ENCODE results near the gene PDGFD.

The PDGFD gene

DNA sequence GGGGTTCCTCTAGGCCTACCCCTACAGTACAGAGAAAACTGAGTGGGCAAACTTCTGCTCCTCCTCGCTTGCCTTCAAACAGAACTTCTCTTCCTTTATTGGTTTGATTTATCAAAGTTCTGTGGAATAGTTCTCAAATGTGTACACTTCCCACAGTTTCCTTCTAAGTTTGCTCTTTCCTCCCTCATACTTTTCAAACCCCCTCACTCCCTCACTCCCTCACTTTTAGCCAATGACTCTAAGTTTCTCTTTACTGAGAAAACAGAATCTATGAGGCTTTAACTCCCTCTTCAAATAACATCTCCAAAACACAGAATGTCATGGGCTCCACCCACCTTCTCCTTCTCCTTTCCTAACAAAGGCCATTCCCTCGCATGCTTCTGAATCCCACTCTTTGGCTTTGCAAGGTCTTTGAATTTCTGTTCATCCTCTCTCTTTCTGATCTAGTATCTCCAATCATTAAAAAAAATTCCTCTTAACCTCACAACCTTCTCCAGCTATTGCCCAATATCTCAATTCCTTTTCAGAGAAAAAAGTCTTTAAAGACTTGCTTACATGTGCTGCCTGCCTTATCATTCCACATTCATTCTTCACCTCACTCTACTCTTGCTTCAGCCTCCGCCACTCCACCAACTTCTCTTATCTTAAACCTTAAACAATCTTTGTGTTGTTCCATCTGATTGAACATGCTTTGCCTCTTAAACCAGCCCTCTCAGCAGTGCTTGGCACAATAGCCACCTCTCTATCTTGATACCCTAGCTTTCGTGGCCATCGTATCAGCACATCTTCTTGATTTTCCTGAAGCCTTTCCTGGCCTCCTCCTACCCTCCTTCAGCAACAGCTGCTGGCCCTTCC lies 70.3 kb downstream of the PDGFD start:
- no peak for DNase-seq

DNA sequence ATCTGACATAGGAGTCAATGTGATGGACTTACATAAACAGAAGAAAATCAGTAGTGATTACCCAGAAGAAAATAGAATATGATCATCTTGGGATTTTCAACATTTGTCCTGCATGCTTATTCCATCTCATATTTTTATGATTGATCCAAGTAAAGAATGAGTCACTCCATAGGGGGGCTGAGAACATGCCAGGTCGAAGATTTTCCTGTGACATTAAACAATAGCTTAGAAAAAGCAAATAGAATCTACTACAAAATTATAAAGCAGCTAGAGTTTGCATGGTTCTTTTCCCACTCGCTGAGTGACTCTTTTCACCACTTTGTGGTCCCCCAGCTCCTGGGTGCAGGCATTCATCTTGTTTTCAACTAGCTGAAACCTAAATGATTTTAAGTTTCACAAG lies 71.2 kb downstream of the PDGFD start:
- no peak for DNase-seq

DNA sequence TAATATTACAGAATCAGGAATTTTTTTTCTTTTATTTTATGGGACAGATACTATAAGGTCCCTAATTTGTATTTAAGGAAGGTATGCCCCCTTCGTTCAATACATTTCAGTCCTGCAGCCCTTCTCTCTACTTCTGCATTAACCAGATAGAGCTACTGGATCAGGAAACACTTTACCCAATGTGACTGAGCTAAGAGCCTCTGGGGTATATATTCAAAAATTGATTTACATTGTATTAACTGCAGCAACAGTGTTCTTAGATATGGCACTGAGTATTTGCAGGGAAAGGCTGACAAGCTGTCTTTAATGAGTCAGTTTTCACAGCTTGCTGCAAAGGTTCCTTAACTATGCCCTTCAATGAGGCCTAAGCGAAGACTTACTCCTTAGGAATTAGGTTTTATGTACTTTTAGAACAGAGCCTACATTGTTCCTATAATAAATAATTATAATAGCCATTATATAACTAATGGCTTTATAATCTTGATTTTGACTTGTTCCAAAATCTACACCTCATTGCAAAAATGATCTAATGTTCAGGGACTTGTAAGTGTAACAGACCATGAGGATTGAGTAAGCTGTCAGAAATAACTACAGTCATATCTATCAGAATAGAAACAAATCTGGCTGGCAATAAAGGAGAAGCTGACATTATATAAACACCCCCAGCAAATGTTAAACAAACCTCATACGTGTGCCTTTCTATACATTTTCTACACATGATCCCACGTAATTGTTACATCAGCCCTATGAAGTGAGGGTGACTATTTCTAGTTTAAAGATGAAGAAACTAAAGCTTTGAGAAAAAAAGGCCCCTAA lies 72.5 kb downstream of the PDGFD start:
- DNase-seq, result no peak

DNA sequence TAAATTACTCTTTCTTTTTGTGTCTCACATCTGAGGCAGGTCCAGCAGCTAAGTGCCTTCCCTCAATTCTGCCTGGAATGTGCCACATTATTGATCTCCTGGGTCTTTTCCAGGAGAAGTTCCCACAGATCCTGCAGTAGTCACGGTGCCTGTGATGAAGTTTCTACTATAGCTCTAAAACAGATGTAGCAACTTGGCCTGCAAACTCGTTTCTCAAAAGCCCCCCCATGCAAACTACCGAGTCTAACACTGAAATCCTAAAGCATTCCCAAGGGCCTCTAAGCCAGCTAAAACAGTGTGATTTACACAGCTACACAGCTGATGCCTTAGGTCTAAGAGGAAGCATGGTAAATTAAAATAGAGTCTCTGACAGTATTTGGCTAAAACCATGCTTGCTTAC lies 73.2 kb downstream of the PDGFD start:
- DNase-seq, result no peak

DNA sequence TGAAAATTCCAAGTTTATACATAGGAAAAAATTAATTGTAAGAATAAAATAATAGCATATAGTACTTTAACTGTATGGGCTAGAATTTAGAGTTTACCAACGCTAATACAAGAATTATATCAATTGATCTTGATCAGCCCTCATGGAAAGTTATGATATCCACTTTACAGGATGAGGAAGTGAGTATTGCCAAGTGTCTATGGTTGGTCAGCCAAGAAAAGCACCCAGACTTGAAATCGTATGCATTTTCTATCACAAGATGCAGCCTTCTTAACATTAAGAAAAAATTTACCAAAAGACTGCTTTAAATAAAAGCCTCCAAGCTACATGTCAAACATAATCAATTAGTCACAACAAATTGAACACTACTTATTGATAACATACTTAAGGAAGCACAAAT lies 74.5 kb downstream of the PDGFD start:
- DNase-seq, result no peak

DNA sequence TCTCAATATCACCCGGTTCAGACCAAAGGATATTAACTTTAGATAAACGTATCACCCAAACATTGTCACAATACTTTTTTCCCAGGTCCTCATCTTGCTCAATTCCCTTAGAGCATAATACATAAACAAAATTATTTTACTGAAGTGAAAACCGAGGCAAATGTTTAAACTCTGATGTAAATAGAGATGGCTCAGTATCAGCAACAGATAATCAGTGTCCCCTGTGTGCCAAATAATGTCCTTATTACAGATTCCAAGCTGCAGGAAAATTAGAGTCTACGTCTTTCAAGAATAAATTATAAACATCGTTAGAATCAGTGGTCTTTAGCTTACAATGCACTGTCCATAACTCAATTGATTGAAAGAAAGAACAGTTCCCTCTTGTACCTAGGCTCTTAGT lies 77.3 kb downstream of the PDGFD start:
- DNase-seq, result no peak

DNA sequence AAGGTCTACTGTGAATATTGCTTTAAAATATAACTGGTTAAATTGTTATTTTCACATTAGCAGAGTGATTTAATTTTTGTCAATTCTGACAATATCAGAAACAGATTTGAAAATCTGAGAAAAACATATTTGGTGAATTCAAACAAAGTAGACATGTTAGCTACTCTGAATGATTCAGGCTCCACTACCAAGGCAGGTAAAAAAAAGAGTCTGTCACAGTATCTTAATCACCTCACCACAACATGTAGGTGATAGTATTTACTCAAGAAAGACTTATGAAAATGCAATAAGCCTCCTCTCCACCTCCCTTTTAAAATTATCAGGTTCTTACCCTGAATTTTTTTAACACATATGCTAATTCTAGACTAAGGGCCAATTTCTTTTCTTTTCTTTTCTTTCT lies 85.0 kb downstream of the PDGFD start:
- DNase-seq, result no peak

DNA sequence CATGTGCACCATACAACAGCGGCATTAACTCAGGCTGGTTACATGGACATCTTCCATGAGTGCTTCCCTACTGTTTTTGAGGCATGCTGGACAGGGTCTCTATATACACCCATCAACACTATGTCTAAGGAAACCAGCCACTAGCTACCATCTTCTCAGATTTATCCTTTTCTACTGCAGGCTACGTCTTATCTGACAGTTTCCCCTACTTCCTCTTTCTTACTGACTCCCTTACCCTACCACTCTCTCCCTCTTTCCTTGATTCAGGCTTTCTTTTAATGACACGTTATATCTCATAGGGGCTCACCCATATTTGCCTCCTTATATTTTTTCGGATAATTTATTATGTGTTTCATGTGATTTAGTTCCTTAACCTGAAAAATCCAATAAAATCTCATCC lies 85.7 kb downstream of the PDGFD start:
- DNase-seq, result no peak

DNA sequence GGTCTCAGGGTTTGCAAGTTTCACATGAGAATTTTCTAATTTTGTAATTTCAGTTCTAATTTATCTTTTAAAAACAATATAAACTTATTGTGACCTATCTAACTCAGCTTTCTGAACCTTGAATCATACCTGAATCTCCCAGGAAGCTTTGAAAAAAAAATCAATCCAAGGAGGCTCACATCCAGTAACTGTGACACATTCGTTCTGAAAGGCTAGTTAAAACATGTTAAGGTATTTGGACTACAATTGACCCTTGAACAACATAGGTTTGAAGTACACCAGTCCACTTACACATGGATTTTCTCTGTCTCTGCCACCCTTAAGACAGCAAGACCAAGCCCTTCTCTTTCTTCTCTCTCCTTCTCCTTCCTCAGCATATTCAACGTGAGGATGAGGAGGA lies 87.5 kb downstream of the PDGFD start:
- no peak for DNase-seq

DNA sequence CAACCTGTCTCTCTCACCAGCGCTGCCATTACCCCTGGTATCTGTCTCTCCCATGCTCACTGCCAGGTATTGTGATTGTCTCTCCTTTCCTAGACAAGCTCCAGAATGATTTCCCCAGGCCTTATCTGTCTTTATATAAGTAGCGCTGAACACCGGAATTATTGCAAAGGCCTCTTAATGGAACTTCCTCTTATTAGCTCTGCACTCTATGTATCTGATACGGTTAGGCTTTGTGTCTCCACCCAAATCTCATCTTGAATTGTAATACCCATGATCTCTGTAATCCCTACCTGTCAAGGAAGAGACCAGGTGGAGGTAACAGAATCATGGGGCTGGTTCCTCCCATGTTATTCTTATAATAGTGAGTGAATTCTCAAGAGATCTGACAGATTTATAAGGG lies 88.2 kb downstream of the PDGFD start:
- peak; percentile 13 to 35 for DNase-seq

DNA sequence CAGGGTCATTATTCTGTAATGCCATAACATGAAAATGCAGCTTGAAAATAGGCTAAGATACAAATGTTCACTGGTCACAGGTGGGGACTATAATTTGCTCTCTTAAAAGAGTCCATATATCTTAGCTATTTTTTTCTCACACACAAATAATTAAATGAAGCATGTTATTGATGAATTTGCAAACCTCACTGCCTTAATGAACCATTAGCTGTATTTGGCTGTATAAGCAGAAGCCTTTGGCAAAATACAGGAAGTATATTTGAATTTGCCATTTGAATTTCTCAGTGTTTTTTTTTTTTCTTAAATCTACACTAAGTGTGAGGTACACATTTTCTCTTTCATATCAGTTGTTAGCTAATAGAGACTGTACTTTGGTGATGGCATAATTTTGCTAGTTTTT lies 88.9 kb downstream of the PDGFD start:
- no peak for DNase-seq

DNA sequence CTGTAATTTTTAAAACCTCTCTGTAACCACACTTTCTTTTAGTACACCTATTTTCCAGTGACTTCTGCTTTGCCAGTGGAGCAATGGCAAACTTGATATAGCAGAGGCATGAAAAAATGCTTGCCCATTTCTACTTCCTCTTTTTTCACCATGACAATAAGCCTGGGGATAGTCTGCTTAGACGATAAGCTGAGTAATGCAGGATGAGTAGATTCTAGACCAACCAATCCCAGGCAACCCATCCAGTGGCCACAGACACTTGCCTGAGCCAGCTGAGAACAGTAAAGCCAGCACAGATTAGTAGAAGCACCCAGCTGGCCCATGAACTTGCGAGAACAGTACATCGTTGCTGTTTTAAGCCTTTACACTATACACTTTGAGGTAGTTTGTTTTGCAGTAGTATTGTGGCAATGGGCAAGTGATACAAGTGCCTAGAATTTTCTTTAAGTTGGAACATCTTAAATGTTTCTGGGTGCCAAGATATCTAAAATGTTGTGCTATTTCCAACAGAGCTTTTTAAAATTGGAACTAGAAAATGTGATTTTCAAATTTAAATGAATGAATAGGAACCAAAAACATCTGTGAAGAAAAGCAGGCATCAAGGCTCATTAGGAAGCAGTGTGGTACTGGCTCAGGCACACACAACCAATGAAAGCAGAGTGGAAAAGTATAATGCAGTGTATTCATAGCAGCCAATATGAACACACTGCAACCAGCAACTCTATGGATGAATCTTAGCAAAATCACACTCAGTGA lies 89.8 kb downstream of the PDGFD start:
- peak; percentile 60 to 82 for DNase-seq

DNA sequence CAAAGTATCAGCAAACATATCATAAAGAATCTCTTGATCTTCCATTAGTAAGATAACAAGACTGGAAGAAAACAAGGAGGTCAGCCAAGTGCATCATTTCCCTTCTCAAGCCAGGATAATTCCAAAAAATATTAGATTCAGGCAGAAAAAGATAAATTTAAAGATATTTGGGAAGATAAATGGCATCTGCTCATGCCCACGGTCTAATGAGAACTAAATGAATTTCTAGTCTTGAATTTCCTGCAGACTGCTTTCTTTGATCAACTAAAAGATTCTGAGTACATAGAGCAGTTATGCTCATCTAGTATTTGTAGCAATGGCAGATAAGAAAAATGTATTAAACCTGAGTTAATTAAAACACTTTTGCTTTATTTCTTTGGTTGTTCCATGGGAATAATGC lies 96.4 kb downstream of the PDGFD start:
- DNase-seq, result no peak

DNA sequence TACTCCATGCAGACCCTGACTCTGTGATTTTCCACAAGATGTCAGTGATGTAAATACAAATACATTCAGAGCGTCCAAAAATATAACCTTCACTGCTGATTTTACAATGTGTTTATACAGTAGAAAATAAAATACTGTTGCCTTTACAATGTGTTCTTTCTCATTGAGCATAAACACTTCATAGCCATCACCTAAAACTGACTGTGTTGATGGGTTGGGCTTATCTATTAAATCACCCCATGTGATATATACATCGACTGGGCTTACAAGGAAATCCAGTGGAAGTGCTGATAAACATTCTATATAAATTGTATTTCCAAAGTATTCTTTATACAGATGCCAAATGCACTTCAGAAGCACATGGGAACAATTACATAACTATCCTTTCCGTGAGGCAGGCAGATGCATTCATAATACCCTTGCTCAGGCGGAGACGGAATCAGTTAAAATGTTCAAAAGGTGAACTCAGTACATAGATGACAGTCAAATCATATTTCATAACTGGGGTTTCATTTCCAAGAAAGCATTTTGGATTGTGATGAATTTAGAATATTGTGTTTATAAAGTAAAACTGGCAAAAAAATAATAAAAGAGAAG lies 99.8 kb downstream of the PDGFD start:
- DNase-seq, result peak in 1 of 2 donors; percentile 14

DNA sequence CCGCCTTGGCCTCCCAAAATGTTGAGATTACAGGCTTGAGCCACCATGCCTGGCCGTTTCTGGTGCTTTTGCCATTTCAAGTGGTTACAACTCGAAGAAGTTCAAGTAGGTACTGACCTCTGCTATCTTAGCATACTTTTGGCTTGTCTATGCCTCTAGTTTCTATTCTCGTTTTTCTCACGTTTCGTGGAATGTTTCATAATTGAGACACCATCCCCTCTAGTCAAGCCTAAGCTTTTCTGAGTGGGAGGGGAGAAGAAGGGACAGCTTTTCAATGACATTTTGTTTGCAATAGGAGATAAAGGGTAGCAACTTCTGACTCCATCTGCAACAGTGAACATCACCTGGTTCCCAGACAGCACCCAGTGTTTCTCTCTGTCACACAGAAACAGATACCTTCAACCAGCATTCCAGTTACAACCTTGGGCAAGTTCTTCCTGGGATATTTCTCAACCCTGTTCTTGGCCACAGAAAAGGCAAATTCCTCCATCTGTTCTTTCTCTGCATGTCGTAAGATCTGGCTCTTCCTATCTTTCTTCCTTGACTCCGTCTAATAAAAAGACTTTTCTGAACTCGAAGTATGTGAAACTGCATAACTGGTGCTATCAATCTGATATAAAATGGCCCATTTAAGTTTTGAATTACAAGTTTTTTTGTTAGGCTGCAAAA lies 102.0 kb downstream of the PDGFD start:
- peak; percentile 7 to 70 for DNase-seq

DNA sequence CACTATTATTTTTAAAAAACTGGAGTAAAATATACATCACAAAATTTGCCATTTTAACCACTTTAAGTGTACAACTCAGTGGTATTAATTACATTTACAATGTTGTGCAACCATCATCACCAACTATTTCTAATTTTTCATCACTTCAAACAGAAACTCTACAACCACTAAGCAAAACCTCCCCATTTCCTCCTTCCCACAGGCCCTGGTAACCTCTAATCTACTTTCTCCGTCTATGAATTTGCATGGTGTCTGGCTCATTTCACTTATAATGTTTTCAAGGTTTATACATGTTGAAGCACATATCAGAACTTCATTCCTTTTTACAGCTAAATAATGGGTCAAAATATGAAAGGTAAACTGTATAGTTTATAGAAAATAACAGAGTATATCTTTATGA lies 103.1 kb downstream of the PDGFD start:
- DNase-seq, result no peak

DNA sequence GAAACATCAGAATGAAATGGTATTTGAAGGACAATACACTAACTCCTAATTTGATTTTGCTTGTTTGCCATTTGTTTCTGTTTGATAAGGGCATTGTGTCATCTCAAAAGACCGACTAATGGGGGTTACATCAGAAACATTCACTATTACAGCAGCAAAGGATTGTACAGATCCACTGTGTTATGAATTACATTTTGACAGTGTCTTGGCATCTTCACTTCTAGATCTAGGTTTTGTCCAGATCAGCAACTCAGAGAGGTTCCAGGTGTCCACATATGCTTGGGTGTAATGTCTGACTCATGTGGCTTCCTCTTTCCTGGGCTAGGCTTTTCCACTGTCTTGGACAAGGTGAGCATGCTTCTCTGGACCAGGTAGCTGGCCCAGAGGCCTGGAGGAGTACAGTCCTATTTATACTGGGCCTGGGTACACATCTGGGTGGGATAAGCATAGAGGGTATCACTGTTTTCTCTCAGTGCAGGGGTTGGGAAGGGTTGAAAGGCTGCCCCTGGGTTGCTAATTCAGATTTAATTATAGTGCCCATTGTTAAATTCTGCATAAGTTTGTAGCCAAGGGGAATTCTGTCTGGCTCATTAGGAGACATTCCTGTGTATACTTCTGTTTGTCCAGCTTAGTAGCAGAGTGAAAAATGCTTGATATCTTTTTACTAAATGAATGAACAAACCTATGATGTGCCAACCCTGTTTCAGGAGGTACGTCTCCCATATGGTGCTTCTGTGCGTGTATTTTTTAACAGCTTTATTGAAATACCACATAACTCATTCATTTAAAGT lies 103.7 kb downstream of the PDGFD start:
- no peak for DNase-seq

DNA sequence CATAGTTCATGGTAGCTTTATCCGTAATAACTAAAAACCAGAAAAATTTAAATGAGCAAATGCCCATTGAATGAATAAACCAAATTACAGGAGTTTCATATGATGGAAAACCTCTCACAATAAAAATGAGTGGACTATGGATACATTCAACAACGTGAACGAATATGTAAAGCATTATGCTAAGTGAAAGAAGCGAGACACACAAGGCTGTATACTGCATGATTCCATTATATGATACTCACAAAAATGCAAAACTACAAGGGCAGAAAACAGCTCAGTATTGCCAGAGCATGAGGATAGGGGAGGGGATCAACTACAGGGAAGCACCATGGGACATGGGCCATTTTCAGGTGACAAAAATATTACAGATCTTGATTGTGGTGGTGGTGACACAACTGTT lies 105.3 kb downstream of the PDGFD start:
- DNase-seq, result no peak

DNA sequence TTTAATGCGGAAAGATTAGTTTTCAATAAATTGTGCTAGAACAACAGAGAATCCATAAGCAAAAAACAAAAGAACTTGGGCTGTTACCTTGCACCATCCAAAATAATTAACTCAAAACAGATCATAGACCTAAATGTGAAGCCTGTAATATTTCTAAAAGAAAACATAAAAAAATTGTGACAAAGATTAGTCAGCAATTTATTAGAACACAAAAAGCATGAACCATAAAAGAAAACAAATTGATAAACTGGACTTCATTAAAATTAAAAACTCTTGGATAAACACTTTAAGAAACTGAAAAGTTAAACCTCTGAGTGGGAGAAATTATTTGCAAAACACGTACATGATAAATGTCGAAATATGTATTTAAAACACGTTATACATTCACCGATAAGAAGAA lies 106.0 kb downstream of the PDGFD start:
- no peak for DNase-seq

DNA sequence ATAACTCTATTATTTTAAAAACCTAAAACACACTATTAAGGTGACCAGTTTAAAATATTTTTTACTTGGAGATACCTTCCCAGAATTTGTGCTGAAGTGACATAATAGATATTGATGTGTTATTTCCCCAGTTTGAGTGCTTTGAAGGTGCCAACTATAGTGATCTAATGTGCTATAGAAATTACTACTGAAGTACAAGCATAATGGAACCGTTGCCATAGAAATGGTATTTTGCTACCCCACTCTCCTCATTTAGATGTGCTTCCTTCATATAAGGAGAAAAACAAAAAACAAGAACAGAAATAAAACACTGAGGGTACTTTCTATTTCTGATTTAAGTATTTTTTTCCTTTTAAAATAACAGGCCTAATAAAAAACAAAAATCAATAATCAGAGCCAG lies 108.4 kb downstream of the PDGFD start:
- DNase-seq, result no peak

DNA sequence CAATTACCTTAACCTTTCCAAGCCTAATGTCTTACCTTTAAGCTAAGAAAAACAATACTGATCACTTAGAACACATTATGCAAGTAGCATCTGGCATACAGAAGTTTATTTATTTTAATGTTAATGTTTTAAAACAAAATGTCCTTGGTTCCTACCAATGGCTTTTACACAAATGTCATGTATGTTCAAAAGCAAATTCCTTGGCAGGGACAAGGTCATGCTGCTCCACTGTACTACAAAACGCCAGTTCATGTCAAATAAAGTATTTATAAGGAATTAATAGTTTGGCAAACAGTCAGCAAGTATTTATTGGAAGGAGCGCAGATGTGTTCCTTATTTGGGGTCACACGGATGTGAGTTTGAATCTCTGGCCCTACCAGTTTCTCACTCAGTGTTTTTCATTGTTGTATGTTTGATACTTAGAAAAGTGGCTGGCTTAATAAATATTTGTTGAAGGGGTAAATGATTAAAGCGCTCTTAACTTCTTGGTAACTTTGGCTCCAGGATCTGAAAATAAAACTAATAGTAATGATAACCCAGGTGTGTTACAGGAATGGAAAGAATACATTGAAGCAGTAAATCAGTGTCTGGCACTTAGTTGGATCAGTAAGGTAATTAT lies 108.9 kb downstream of the PDGFD start:
- no peak for DNase-seq

Measured in inflammatory macrophage (primary cell).